NAMALWA (cell line): Measurements from ENCODE around the gene PRKAR2A.

Experiments used
- DNase-seq: peaks from one replicate; pipeline ENCODE4 v3.0.0-alpha.2; 2015; ENCODE audit warnings: low spot score

Gene PRKAR2A

DNA sequence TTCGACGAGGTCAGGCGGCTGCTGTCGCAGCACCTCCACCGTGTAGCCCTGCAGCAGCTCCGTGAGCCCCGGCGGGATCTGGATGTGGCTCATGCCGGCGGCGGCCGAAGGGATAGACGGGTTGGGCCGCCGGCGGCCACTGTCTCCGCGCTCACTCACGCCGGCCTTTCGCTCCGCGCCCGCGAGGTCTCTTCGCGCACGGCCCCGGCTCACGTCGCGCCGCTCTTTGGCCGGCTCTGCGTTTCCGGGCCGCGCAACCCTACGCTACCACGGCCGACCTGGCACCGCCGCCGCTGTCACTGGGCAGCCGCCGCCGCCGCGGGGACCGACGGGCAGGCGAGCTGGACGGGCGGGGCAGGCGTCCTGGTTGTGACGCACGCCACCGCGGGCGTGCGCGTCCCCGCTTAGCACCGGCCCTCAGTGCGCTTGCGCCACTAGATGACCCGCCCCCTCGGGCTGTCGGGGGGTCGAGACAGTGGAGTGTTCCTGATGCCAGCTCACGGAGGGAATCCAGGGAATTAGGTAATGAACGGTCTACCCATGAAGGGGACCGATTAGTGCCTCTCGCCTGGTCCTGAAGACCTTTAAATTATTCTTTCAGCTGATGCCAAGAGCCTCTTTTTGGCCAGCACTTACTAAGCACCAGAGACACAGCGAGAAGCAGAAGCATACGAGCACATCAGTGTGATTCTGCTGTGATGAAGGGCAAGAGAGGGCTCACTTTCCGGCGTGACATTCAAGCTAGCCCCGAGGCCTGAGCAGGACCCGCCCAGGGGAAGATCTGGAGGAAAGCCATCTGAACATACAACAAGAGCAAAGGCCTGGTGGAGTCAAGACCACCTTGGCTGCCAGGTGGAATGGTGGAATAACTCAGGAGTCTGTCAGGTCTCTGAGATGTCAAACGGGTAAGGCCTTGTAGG, at the start of gene PRKAR2A:
PRKAR2A (minus strand) TSS at position 371 of the 920 bp plus-strand sequence; CDS start at position 93, 278 bp downstream.
- peak; percentile 61 for DNase-seq

- DNase-seq: no peak
These were observed 49.3 kb upstream of the PRKAR2A start for GRCh38 chr3:48896936-48897335.

GRCh38 chr3:48894516-48894915, 46.8 kb upstream of the PRKAR2A start:
- no peak for DNase-seq

- no peak for DNase-seq
These were observed 43.9 kb upstream of the PRKAR2A start for GRCh38 chr3:48891606-48892005.

DNA sequence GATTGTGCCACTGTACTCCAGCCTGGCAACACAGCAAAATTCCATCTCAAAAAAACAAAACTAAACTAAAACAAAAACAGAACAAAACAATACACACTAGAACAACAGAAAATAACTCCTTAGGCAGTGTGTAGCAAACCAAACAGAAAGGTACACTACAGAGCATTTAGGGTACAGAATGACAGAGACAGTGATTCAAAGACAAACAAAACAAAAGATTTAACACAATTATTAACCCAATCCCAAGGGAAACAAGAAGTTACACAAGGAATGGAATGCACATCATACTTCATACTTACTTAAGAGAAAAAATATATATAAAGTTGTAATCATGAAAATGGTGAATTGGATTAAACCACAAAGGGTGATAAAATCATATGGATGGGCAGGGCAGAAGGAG, 38.1 kb upstream of the PRKAR2A start:
- no peak for DNase-seq

DNA sequence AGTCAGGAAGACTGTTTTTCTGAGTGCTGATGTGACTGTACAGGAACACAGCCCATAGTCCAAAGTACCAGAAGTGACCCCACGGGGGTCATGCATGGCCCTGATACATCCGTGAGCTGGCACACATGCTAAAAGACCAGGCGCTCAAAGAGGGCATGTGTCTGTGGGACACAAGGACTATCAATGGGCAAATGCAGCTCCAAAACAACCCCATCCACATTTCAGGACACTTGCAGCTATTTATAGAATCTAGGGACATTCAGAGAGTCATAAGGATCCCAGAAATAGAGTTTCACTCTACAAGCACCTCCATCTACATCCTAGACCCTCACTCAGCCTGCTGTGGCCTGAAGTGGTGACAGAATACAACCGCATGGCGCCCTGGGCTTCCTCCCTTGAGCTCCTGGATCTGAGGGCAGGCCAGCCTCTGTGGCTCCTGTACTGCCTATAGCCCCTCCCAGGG, 34.0 kb upstream of the PRKAR2A start:
- no peak for DNase-seq

- DNase-seq: no peak
These were observed 33.3 kb upstream of the PRKAR2A start for GRCh38 chr3:48881006-48881405.

GRCh38 chr3:48879994-48880377, 32.3 kb upstream of the PRKAR2A start:
- DNase-seq: no peak

GRCh38 chr3:48879307-48879993, 31.8 kb upstream of the PRKAR2A start:
- DNase-seq: no peak

- DNase-seq: no peak
These were observed 30.0 kb upstream of the PRKAR2A start for GRCh38 chr3:48877671-48878070.

GRCh38 chr3:48863122-48863521, 15.4 kb upstream of the PRKAR2A start:
- no peak for DNase-seq

DNA sequence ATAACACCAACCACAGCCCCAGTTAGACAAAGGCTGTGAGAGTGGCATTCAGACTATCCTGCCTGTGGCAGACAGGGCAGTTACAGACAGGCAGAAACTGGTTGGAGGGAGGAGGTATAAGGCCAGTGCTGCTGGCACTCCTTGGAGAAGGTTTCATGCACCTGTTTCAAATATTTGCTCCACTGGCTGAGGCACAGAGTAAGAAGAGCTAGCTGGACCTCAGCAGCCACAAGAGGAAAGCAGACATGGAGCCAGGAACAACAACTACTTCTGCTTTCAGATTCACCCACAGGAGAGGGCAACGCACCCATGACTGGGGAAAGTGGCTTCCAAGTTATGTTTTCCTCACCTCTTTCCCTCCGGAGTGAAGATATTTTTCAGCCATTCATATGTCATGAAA, 11.5 kb upstream of the PRKAR2A start:
- no peak for DNase-seq

DNA sequence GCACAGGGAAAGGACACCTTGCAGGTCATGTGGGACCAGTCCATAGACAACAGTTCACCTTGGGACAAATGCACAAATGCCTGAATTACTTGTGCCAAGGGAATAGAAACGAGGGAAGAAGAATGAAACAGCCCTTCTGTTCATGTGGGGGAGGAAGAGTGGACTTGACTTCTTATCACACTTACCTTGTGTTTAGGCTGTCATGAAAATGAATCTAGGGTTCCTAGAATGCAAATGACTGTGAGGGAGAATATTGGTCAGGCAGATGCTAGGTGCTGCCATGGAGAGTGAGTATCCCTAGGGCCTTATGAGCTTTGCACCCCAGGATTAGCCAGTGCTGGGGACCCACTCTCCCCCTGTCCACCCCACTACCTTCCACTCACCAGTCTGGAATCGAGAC, 11.0 kb upstream of the PRKAR2A start:
- DNase-seq: no peak

DNA sequence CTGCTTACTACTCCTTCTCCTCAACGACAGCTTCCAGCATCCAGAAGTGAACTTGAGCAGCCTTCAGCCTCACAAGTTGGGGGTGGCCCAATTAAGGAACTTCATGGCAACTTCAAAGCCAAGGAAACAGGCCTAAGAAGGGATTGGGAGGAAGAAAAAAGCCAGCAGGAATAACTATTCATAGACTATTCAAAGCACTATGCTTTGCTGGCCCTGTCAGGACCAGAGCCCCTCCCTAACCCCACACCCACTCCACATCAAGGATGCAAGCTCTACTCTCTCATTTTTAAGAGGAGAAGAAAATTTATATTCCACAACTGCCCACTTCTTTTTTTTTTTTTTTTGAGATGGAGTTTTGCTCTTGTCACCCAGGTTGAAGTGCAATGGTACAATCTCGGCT, 10.0 kb upstream of the PRKAR2A start:
- no peak for DNase-seq

DNA sequence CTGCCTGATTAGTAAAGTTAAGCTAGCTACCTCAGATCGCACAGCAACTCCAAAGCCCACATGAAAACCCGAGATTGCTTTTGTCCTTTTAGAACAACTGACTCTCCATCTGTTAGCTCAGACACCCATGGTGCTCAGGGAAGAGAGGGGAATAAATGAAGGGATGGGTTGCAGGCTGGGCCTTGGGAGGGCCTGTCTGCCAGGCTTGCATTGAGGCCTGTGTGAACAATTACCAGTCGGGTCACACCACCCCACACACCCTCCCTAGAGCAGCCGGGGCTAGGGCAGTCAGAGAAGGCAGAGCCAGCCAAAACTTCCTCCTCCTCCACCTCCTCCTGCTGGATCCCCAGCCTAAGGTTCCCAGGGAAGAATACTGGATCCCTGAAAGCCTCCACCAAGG, 8.8 kb upstream of the PRKAR2A start:
- no peak for DNase-seq

GRCh38 chr3:48855681-48856447, 8.2 kb upstream of the PRKAR2A start:
- DNase-seq: no peak

DNA sequence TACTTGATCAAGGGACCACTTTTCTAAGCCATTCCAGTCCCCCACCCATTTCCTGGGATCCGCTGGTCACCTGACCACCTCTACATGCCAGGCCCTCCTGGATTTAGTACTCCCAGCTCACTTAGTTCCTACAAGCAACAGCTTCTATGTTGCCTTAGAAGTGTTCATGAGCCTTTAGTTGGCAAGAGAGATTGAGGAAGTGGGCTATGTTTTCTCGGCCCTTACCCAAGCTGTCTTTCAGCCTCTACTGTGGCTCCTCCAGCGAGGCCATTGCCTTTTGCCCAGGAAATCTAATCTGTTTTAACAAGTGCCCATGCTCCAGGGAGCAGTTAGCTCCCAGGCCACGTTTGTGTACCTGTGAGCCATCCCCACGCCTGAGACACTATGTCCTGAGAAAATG, 4.5 kb upstream of the PRKAR2A start:
- DNase-seq: no peak

DNA sequence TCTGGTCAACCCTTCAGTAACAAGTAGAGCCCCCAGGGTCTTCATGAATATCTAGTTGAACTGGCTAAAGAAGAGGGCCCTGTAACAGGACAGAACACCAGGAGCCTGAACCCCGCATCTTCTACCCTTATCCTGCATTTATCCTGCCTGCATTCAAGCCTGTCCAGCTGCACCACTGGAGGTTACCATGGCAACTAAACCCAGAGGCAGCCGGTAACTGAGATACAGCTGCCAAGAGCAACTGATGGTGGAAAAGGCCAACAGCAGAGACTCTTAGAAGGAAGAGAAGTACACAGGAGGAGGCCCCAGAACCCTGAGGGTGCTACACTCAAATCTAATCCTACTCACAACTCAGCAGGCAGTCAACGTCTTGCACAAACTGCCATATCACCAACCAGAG, 3.7 kb upstream of the PRKAR2A start:
- DNase-seq: peak; percentile 3

- DNase-seq: no peak
These were observed 1.3 kb upstream of the PRKAR2A start for GRCh38 chr3:48848816-48849515.

- no peak for DNase-seq
These were observed 596 bp downstream of the PRKAR2A start for GRCh38 chr3:48847053-48847503.

GRCh38 chr3:48845170-48845569, 2.5 kb downstream of the PRKAR2A start:
- DNase-seq: no peak

DNA sequence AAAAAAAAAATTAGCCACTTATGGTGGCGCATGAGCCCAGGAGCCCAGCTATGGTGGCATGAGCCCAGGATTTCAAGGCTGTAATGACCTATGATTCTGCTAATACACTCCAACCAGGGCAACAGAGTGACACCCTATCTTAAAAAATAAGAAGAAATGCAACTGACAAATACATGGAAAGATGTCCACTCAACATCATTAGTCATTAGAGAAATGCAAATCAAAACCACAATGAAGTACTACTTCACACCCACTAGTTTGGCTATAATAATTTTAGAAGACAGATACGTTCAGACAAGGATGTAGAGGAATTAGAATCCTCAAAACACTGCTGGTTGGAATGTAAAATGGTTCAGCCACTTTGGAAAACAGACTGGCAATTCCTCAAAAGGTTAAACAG, 10.5 kb downstream of the PRKAR2A start:
- no peak for DNase-seq
